Cerebellar nuclear complex (tissue), 1 donor: Measurements from ENCODE around the gene MAST4.
"Not testable (repeated sequence)": the region's sequence is repeated elsewhere in the genome, so short reads cannot be mapped to it uniquely, and the experiment has no call there.

Source experiments
- DNase-seq, 2 experiments: peaks; one replicate each; lab custom pipeline; 2025; lab: John Stamatoyannopoulos, UW

The MAST4 gene

GRCh38 chr5:67090040-67090439 is 493.8 kb downstream of the MAST4 start:
- no peak for DNase-seq

- no peak for DNase-seq
These were observed 494.4 kb downstream of the MAST4 start for GRCh38 chr5:67090593-67090992.

- no peak for DNase-seq
These were observed 496.3 kb downstream of the MAST4 start for GRCh38 chr5:67092535-67092934.

GRCh38 chr5:67093279-67093678 is 497.1 kb downstream of the MAST4 start:
- no peak for DNase-seq

- no peak for DNase-seq
These were observed 498.5 kb downstream of the MAST4 start for GRCh38 chr5:67094476-67095300.

- DNase-seq = no peak
These were observed 499.4 kb downstream of the MAST4 start for GRCh38 chr5:67095346-67096171.

GRCh38 chr5:67098656-67099055 is 502.5 kb downstream of the MAST4 start:
- no peak for DNase-seq

GRCh38 chr5:67100301-67100700 is 504.1 kb downstream of the MAST4 start:
- DNase-seq = no peak

GRCh38 chr5:67102708-67103107 is 506.5 kb downstream of the MAST4 start:
- DNase-seq = no peak

- no peak for DNase-seq
These were observed 508.7 kb downstream of the MAST4 start for GRCh38 chr5:67104859-67105258.

- DNase-seq = no peak
These were observed 509.1 kb downstream of the MAST4 start for GRCh38 chr5:67105270-67105669.

- no peak for DNase-seq
These were observed 510.6 kb downstream of the MAST4 start for GRCh38 chr5:67106626-67107342.

- no peak for DNase-seq
These were observed 515.6 kb downstream of the MAST4 start for GRCh38 chr5:67111779-67112178.

GRCh38 chr5:67115246-67115645 is 519.1 kb downstream of the MAST4 start:
- no peak for DNase-seq

- no peak for DNase-seq
These were observed 519.6 kb downstream of the MAST4 start for GRCh38 chr5:67115817-67116216.

- DNase-seq = no peak
These were observed 521.9 kb downstream of the MAST4 start for GRCh38 chr5:67118050-67118620.

GRCh38 chr5:67119010-67119409 is 522.8 kb downstream of the MAST4 start:
- DNase-seq = no peak

GRCh38 chr5:67120032-67120431 is 523.8 kb downstream of the MAST4 start:
- DNase-seq = no peak

- no peak for DNase-seq
These were observed 527.6 kb downstream of the MAST4 start for GRCh38 chr5:67123819-67124218.

- DNase-seq = no peak
These were observed 528.4 kb downstream of the MAST4 start for GRCh38 chr5:67124556-67124955.

- DNase-seq = not testable (repeated sequence)
These were observed 531.2 kb downstream of the MAST4 start for GRCh38 chr5:67127347-67127895.

- no peak for DNase-seq
These were observed 533.6 kb downstream of the MAST4 start for GRCh38 chr5:67129768-67130167.
